ENCODE data around the gene TMEM132C.
"Not testable (repeated sequence)": the region's sequence is repeated elsewhere in the genome, so short reads cannot be mapped to it uniquely, and the experiment has no call there.

Gene TMEM132C

DNA sequence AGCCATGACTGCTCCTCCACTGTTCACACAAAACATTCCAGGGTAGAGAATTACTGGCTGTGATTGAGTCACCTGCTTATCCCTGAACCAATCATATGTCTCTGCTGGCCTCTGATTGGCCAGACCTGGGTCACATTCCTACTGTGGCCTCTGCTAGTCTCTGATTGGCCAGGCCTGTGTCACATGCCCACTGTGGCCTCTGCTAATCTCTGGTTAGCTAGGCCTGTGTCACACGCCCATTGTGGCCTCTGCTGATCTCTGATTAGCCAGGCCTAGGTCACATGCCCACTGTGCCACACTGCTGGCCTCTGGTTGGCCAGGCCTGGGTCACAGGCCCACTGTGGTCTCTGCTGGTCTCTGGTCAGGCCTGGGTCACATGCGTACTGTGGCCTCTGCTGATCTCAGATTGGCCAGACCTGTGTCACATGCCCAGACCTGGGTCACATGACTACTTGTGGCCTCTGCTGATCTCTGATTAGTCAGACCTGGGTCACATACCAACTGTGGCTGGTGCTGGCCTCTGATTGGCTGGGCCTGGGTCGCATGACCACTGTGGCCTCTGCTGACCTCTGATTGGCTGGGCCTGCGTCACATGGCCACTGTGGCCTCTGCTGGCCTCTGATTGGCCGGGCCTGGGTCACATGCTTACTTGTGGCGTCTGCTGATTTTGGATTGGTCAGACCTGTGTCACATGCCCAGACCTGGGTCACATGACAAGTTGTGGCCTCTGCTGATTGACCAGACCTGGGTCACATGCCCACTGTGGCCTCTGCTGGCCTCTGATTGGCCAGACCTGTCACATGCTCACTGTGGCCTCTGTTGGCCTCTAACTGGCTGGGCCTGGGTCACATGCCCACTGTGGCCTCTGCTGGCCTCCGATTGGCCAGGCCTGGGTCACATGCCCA is 305.2 kb downstream of the TMEM132C start:
- DNase-seq, result no peak

- DNase-seq, result no peak
Measured at GRCh38 chr12:128573907-128574306, 306.9 kb downstream of the TMEM132C start.

GRCh38 chr12:128578045-128578444 is 311.1 kb downstream of the TMEM132C start:
- DNase-seq, result no peak

GRCh38 chr12:128581321-128581761 is 314.4 kb downstream of the TMEM132C start:
- DNase-seq, result no peak

GRCh38 chr12:128583453-128583852 is 316.5 kb downstream of the TMEM132C start:
- no peak for DNase-seq

DNA sequence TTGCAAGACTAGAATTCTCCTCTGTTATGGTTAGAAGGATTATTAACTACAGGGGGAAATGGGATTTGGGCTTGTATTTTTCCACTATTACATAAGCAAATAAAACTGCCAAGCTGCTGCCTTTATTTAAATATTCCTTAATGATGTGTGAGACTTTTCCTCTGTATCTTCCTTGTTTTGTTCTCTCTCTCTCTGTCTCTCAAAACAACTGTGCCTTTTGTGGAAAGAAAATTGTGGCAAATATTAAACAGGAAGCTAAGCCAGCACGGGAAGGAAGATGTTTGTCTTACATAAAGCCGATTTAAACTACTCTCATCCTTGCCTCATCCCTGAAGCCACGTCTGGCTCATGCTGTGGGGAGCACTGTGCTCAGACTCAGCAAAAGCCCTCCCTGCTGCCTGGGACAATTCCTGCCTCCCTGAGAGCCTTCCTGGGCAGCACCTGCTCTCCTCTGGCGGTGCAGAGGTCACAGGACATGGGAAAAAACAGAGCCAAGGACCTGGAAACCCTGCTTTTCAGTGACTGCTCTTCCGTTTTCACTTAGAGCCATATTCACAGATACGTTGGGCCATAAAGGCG is 319.6 kb downstream of the TMEM132C start:
- DNase-seq, result no peak

- DNase-seq, result no peak
Measured at GRCh38 chr12:128587918-128588317, 320.9 kb downstream of the TMEM132C start.

GRCh38 chr12:128592220-128592744 is 325.3 kb downstream of the TMEM132C start:
- DNase-seq, result no peak

- DNase-seq, result no peak
Measured at GRCh38 chr12:128594521-128594920, 327.6 kb downstream of the TMEM132C start.

DNA sequence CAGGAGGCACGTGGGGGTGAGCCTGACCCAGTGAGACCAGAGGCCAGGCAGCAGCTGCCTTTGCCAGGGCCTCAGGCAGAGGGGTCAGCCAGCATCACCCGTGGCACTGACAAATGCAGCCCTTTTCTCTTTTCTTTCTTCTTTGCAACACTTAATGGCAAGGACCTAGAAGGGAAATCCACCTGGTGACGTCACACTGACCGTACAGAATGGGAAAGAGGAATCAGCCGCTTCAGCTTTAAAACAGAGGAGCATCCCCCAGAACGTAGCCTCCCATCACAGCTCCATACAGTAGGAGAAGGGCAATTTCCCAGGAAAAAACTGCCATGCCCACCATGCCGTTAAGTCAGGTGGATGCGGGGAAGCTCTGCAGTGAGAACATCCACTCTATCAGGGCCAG is 328.6 kb downstream of the TMEM132C start:
- no peak for DNase-seq

DNA sequence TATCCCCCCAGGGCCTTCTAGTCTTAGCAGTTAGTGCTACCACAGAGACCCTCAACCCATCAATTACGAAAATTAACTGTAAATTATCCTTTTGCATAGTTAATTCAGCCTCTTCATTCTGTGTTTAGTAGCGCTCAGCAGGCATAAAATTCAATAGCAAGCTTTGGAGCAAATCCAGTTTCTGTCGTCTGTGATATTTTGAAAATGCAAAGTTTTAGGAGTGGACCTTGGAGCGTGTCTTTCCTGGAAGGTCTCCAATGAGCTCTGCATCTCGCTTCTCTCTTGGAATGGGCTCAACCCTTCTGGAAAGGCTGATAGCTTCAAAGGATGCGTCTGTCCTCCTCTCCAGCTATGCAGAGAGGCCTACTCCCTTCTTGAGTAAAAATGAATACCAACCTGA is 333.9 kb downstream of the TMEM132C start:
- DNase-seq, result no peak

DNA sequence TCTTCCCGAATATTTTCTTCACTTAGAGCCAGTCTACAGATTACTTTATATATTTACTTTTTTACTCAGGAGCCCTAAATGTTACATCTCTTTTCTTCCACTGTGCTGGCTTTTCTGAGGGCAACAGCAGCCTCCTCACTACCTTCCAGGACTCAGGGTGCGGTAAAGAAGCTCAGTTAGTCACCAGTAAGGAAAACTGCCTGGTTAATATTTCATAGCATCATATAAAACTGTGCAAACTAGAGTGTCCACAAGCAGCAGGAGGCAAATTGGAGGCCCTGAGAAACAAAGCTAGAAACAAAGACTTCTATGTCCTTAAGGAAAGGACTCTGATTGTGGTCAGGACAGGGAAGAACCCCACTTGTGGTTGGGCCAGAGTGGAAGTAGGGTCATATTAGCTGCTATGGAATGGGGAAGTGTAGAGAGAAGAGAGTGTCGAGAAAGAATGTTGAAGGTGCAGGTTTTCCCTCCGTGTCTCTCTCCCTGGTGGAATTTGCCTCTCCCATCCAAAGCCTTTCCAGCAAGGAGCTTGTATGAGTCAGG is 336.7 kb downstream of the TMEM132C start:
- DNase-seq, result no peak

GRCh38 chr12:128604219-128604618 is 337.2 kb downstream of the TMEM132C start:
- not testable (repeated sequence) for DNase-seq

DNA sequence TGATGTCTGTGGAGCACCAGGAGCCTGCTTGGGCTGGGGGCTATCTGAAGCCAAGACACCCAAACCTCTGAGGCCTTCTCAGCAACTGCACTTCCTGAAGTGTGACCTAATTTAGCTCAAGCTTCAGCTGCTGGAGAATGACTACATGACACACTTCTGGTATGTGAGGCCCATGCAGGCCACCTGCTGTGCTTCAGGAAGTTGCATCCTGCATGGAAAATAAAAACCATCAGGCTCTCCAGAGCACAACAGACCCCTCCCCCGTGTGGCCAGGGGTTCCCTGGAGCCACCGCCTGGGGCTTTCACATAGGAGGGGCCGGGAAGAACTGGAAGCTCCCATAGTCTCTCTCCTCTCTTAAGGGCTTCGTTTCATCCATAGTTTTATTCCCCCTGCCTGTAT is 339.1 kb downstream of the TMEM132C start:
- DNase-seq, result no peak

GRCh38 chr12:128606538-128606937 is 339.6 kb downstream of the TMEM132C start:
- DNase-seq, result no peak

DNA sequence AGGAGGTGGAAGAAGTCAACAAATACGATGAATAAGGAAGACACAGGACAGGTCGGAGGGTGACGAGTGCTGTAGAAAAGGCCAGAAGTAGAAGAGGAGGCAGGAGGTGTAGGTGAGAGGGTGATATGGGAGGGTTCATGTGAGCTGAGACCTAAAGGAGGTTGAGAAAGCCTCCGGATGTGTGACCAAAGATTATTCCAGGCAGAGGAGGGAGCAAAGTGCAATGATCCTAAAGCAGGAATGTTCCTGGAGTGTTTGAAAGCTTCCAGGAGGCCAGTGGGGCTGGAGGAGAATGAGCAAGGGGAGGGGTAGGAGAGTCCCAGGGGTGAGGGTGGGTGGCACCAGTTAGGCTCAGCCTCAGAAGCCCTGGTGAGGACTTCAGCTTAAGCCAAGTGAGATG is 340.0 kb downstream of the TMEM132C start:
- DNase-seq, result no peak

- no peak for DNase-seq
Measured at GRCh38 chr12:128607641-128608040, 340.7 kb downstream of the TMEM132C start.

DNA sequence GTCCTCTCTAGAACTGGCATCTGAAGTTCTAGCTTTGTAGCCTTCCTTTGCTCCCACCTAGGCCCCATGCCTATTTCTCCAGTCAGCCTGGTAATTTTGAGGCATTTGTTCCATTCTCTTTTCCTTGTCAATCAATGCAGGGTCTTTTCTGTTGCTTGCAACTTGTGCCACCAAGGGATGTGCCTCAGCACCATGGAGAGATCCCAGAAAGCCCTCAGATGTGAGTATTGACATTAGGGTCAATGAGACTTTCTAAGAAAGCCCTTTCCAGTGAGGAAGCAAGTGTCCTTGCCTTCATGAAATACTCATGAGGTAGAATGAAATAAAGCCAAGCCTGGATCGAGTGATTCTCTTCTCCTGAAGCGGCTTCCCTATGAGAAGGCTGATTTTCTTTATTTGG is 342.9 kb downstream of the TMEM132C start:
- no peak for DNase-seq

GRCh38 chr12:128611736-128612135 is 344.8 kb downstream of the TMEM132C start:
- DNase-seq, result no peak

- DNase-seq, result no peak
Measured at GRCh38 chr12:128612150-128612850, 345.3 kb downstream of the TMEM132C start.

GRCh38 chr12:128613837-128614590 is 347.0 kb downstream of the TMEM132C start:
- no peak for DNase-seq

- no peak for DNase-seq
Measured at GRCh38 chr12:128617304-128617833, 350.4 kb downstream of the TMEM132C start.

Data from NCI-H1436 treated with DMSO at 0.1 percent for 48 hours (cell line).